Measurements from ENCODE around the gene SPR. TPM values are rescaled to one million over a fixed set of nuclear protein-coding genes. Genes with fewer than 3 reads are reported as not detected.

Gene SPR
- total and polyA plus RNA-seq, 2 of the 13 experiments (the other 11 are each of a cell fraction or from before 2014, with no cell fraction given), result 34.0 to 96.0 TPM

- TF ChIP-seq GLI4 (CRISPR knock-in tag; IDR thresholded peaks at IDR 0.05; ENCODE audit: borderline replicate concordance), result peak; percentile 67; the same call in 1 of the 2 replicates
- no peak for TF ChIP-seq SAFB2 (CRISPR knock-in tag; IDR thresholded peaks at IDR 0.05; ENCODE audit: borderline replicate concordance, low read depth)
- no peak for TF ChIP-seq CTCF (CRISPR knock-in tag; IDR thresholded peaks at IDR 0.05)
- no peak for TF ChIP-seq HNF1A (IDR thresholded peaks at IDR 0.05; ENCODE audit: low read depth)
- TF ChIP-seq HNF1A (CRISPR knock-in tag; IDR thresholded peaks at IDR 0.05; ENCODE audit: borderline replicate concordance), result no peak
- no peak for TF ChIP-seq ZNF414 (CRISPR knock-in tag; IDR thresholded peaks at IDR 0.05)
- TF ChIP-seq ZNF512 (CRISPR knock-in tag; IDR thresholded peaks at IDR 0.05), result no peak
- no peak for TF ChIP-seq YEATS2 (CRISPR knock-in tag; IDR thresholded peaks at IDR 0.05; ENCODE audit: borderline replicate concordance)
- peak; percentile 76 for TF ChIP-seq ZNF331 (CRISPR knock-in tag; IDR thresholded peaks at IDR 0.05)
- no peak for TF ChIP-seq DDIT3 (CRISPR knock-in tag; IDR thresholded peaks at IDR 0.05)
- TF ChIP-seq RAD51 (IDR thresholded peaks at IDR 0.05; ENCODE audit: borderline replicate concordance), result no peak
- TF ChIP-seq ZNF556 (CRISPR knock-in tag; IDR thresholded peaks at IDR 0.05; ENCODE audit: borderline replicate concordance), result no peak
- TF ChIP-seq GABPB1 (CRISPR knock-in tag; IDR thresholded peaks at IDR 0.05), result no peak; the same call in 1 of the 2 replicates
- no peak for TF ChIP-seq RCOR2 (CRISPR knock-in tag; IDR thresholded peaks at IDR 0.05)
- TF ChIP-seq REL (CRISPR knock-in tag; conservative IDR thresholded peaks at IDR 0.05), result no peak
- no peak for TF ChIP-seq SKIL (CRISPR knock-in tag; IDR thresholded peaks at IDR 0.05; ENCODE audit: borderline replicate concordance)
Observed at GRCh38 chr2:72883356-72883962, 3.7 kb upstream of the SPR start (continued).
